COLO668 (cell line): ENCODE measurements around the gene CCDC9B.
A peak's percentile ranks its signal among the peaks of the same experiment; 100 is the strongest.

ENCODE experiments used
- DNase-seq: peaks from one replicate; lab custom pipeline; 2025; ENCODE audit not compliant: unreplicated experiment; lab: John Stamatoyannopoulos, UW

CCDC9B gene

DNA sequence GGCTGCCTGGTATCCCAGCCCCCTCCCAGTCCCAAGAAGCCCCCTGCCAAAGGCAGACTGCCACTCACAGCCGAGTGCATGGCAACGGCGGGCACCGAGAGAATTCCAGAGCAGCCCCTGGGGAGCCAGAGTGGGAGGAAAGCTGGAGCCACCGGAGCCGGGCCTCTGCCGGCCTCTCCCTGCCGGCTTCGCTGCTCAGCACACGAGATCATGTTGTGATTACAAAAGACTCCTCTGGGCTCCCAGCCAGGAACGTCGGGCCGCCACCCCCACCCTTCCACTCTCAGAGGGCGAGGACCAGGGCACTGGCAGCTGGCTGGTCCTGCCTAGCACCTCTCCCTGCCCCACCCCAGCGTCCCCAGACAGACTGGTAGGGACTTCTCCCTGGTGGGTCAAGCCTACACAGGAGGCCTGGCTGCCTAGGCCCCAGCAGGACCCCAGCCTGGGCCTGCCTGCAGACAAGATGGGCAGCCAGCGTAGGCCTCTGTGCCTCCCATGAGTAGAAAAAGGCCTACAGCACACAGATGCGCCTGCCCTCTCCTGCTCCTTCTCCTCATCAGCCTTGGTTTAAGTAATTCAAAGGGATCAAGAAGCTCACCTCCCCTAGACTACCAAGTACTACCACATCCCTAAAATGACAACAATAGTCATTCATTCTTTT lies at the start of gene CCDC9B:
Gene CCDC9B (minus strand): TSS at position 200 of the 661 bp plus-strand sequence. CDS start 120 bp downstream, at position 80.
- peak; percentile 94 for DNase-seq

DNA sequence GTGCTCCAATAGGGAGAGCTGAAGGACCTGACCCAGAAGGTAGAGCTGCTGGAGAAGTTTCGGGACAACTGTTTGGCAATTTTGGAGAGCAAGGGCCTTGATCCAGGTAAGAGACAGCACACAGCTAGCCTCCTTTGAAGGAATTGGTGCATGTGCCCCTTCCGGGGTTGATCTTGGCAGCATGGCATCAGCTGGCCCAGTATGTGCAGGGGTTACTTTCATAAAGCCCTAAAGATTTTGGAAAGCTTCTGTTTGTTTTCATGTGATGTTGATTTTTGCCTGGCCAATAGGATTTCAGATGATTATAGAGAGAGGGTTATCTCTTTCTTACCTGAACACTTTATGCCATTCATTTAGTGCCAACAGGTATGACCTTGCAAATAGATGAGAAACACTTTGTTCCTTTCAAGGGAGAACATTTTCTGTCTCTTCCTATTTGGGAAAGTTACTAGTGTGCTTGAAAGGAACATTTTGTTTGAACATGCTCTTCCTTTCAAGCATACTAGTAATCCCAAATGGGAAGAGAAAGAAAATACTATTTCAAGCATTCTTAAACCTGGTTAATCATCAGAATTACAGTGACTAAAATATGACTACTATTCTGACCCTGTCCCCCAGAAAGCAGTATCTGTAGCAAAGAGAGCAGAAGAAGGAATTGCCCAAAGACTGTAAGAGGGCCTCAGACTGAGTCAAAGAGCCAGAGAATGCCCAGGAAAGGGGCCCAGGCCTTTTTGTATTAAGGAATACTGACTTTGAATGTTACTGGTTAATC lies 49.3 kb upstream of the CCDC9B start:
- DNase-seq = no peak

DNA sequence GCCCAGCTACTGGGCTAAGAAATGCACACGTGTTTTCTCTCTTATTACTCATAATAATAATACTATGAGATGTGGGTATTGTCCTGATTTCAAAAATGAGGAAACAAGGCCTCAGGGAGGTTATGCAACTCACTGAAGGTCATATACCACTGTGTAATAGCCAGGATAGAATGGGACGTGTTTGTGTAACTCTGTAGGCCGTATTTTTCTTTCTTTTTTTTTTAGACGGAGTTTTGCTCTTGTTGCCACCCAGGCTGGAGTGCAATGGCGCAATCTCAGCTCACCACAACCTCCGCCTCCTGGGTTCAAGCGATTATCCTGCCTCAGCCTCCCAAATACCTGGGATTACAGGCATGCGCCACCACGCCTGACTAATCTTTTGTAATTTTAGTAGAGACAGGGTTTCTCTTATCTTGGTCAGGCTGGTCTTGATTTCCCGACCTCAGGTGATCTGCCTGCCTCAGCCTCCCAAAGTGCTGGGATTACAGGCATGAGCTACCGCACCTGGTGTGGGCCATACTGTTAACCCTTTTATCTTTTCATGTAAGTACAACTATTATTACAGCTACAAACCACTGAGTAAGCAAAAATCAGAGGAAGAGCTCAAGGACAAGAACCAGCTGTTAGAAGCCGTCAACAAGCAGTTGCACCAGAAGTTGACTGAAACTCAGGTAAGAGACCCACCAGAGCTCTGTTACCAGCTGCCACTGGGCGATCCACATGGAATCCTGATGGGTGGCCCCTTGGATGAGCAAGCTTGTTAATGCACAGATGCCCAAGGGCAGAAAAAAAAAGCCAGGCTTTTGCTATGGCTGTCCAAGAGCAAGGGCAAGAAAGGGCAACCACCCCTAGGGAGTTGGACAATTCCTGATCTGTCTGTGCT lies 48.4 kb upstream of the CCDC9B start:
- no peak for DNase-seq

GRCh38 chr15:40386480-40386879 lies 45.7 kb upstream of the CCDC9B start:
- DNase-seq = no peak

GRCh38 chr15:40382580-40383456 lies 42.1 kb upstream of the CCDC9B start, which contains the start of gene KNSTRN:
Gene KNSTRN, plus strand, starts transcription at chr15:40382721. Its CDS starts 115 bp downstream, at chr15:40382836.
- peak; percentile 91 for DNase-seq

DNA sequence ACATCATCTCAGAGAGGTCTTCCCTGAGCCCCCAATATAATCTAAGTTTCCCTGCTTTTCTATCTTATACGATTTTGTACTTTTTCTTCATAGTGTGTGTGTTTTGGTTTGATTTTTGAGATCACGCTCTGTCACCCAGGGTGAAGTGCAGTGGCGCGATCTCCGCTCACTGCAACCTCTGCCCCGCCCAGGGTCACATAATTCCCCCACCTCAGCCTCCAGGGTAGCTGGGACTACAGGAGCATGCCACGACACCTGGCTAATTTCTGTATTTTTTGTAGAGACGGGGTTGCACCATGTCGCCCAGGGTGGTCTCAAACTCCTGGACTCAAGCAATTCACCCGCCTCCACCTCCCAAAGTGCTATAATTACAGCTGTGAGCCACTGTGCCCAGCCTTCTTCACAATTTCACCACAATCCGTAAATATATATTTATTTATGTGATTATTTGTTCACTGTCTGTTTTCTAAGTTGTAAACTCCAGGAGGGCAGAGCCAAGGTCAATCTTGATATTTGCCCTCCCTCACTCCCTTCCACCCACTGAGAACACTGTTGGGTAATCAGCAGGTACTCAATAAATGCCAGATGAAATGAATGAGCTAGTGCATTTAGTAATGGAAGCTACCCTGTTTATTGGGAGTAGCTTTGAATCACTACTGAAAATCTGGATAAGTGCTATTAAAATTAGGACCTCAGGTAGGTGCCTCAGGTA lies 41.2 kb upstream of the CCDC9B start:
- DNase-seq = no peak

GRCh38 chr15:40380636-40381035 lies 39.9 kb upstream of the CCDC9B start:
- DNase-seq = no peak

GRCh38 chr15:40379853-40380252 lies 39.1 kb upstream of the CCDC9B start:
- DNase-seq = no peak

DNA sequence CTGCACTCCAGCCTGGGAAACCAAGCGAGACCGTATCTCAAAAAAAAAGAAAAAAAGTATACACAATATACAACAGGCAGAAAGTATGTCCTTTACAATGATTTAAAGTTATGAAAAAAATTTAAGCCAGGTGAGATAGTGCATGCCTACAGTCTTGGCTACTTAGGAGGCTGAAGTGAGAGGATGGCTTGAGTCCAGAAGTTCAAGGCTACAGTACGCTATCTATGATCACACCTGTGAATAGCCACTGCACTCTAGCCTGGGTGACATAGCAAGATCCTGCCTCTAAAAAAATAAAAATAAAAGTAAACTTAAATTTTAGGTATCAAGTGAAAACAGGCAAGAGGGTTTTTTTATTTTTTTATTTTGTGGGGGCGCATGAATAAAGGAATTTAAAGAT lies 38.6 kb upstream of the CCDC9B start:
- DNase-seq = no peak

DNA sequence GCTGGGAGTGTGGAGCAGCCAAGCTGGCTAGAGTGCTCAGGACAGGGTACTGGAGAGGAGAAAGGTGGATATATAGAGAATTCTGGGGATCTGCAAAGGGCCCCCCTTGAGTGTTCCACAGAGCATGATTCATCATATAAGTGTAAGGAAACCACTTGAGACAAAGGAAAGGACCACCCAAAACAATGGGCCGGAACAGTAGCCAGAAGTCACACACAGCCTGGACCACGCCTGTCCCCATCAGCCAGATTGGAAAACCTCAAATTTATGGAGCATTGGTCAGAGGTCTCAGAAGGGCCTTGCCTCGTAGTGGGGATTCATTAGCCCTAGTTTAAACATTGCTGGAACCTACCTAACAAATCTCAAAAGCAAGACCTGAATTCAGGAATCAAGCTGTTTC lies 36.9 kb upstream of the CCDC9B start:
- DNase-seq = no peak

DNA sequence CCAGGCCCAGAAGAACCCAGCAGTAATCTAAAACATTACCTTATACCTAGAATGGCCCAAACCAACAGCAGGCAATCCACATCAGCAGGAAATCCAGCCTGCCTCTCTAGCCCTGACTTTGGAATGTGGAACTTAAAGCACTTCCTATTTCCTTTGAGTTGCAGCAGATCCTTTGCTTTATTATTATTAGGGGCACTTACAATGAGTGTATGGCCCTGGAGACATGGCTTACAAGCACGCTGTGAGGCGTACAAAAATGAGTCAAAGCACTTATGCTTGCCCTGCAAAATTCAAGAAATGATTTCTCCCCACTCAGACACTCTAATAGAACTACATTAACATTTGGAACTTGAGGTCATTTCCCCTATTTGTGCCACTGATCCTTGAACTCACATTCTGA lies 32.2 kb upstream of the CCDC9B start:
- no peak for DNase-seq

- DNase-seq = no peak
Observed at GRCh38 chr15:40369971-40370370, 29.2 kb upstream of the CCDC9B start.

- DNase-seq = no peak
Observed at GRCh38 chr15:40369474-40369869, 28.7 kb upstream of the CCDC9B start.

DNA sequence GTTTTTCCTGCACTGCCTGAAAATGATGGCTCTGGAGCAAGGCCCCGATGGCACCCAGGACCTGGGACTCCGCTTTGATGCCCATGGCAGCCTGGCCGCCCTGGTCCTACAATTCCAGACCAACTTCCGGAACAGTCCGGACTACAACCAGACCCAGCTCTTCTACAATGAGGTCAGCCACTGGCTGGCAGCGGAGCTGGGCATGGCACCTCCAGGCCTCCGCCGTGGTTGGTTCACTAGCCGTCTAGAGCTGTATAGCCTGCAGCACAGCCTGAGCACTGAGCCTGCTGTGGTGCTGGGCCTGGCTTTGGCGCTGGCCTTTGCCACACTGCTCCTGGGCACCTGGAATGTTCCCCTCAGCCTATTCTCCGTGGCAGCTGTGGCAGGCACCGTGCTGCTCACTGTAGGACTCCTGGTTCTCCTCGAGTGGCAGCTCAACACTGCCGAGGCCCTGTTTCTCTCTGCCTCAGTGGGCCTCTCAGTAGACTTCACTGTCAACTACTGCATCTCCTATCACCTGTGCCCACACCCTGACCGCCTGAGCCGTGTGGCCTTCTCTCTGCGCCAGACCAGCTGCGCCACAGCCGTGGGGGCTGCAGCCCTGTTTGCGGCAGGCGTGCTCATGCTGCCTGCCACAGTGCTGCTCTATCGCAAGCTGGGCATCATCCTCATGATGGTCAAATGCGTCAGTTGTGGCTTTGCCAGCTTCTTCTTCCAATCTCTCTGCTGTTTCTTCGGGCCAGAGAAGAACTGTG lies 28.2 kb upstream of the CCDC9B start:
- no peak for DNase-seq

DNA sequence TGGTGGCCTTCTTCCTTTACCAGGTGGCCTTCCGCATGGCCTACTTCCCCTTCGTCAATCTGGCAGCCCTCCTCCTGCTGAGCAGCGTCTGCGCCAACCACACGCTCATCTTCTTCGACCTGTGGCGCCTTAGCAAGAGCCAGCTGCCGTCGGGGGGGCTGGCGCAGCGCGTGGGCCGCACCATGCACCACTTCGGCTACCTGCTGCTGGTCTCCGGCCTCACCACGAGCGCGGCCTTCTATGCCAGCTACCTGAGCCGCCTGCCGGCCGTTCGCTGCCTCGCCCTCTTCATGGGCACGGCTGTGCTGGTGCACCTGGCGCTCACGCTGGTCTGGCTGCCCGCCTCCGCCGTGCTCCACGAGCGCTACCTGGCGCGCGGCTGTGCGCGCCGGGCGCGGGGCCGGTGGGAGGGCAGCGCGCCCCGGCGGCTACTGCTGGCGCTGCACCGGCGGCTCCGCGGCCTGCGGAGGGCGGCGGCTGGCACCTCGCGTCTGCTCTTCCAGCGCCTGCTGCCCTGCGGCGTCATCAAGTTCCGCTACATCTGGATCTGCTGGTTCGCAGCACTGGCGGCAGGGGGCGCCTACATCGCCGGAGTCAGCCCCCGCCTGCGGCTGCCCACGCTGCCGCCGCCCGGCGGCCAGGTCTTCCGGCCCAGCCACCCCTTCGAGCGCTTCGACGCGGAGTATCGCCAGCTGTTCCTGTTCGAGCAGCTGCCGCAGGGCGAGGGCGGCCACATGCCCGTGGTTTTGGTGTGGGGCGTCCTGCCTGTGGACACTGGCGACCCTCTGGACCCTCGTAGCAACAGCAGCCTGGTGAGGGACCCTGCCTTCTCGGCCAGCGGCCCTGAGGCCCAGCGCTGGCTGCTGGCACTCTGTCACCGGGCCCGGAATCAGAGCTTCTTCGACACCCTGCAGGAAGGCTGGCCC lies 27.2 kb upstream of the CCDC9B start:
- DNase-seq = peak; percentile 97

DNA sequence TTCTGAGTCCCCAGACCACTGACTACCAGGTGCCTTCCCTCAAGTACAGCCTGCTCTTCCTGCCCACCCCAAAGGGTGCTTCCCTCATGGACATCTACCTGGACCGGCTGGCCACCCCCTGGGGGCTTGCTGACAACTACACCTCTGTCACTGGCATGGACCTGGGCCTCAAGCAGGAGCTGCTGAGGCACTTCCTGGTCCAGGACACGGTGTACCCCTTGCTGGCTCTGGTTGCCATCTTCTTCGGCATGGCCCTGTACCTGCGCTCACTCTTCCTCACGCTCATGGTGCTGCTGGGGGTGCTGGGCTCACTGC lies 26.6 kb upstream of the CCDC9B start:
- DNase-seq = no peak

DNA sequence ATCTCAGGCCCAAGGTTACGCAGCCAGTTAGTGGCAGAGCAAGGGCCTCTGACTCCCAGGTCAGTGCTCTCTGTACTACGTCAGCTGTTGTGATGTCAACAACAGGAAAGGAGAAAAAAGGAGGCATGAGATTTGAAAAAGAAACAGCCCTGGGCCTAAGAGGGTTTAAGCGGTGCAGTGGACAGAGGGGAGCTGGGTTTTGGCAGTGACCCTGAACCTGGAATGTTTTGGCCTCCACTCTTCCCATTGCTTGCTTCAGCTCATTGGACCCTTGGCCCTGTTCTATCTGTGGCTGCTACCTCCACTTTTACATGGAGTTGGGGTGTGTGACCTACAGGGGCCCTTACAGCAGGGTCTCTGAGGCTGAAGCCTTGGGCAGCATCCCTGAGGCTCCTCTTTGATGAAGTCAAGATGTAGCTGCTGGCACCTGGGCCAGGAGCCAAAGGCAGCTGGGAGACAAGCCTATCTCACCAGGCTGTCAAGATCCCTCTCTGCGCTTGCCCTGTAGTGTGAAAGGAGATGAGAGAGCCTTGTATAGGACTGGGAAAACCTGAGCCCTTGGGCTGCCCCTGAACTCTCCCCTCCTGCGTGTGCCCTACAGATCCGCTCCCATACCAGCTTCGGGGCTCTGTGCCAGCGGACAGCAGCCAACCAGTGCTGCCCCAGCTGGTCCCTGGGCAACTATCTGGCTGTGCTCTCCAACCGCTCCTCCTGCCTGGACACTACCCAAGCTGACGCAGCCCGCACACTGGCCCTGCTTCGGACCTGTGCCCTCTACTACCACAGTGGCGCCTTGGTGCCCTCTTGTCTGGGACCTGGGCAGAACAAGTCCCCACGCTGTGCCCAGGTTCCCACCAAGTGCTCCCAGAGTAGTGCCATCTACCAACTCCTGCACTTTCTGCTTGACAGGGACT lies 26.0 kb upstream of the CCDC9B start:
- DNase-seq = no peak
